Coronary artery (tissue), 2 donors: ENCODE results near the gene SLC25A15.
"Not testable (repeated sequence)": the region's sequence is repeated elsewhere in the genome, so short reads cannot be mapped to it uniquely, and the experiment has no call there.

Experiments used
- DNase-seq: peaks from one replicate; pipeline ENCODE4 v3.0.0-alpha.2; 2017; ENCODE audit warnings: low spot score
- H3K27ac ChIP-seq, 2 donors: fragments of 200-600 bp; sonication (generic); one replicate each; pipeline ENCODE4 v1.5.1; 2016 to 2019
- H3K4me3 ChIP-seq: fragments of 200-600 bp; sonication (generic); 2 replicates; pipeline ENCODE4 v1.5.1; 2016; ENCODE audit warnings: mild to moderate bottlenecking, moderate library complexity
- CTCF ChIP-seq: fragments of 200-600 bp; sonication (generic); IDR thresholded peaks from one replicate; pipeline ENCODE4 v1.5.1; 2019; ENCODE audit warnings: antibody characterized with exemption

SLC25A15 gene

GRCh38 chr13:40780822-40781401 lies 8.5 kb upstream of the SLC25A15 start:
- H3K27ac ChIP-seq, result no peak overlapping the region
- DNase-seq, result no peak
- no peak overlapping the region for H3K4me3 ChIP-seq
- no peak for TF ChIP-seq CTCF

DNA sequence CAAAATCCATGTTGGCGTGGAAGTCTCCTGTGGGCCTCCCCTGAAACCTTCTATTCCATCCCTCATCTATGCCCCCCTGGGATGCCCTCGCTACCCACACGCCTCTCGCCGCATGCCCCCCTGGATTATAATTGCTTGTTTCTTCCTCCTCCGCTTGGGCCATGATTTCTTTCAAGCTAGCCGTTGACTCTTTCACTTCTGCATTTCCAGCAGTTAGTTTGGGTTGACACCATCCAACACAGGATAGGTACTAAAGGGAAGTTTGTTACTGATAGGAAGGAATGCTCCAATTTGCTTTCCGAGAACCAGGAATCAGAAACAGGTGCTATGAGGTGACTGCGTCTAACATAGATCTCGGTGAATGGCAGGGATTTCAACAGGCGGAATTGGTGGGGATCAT lies 7.7 kb upstream of the SLC25A15 start:
- no peak for TF ChIP-seq CTCF
- Histone ChIP-seq H3K27ac (no peak overlapping the region), H3K4me3 (no peak overlapping the region)
- DNase-seq, result no peak

GRCh38 chr13:40782971-40783370 lies 6.4 kb upstream of the SLC25A15 start:
- not testable (repeated sequence) for H3K4me3 ChIP-seq, H3K27ac ChIP-seq, DNase-seq

GRCh38 chr13:40784540-40784939 lies 4.9 kb upstream of the SLC25A15 start:
- no peak for TF ChIP-seq CTCF
- no peak overlapping the region for H3K4me3 ChIP-seq
- no peak for DNase-seq
- H3K27ac ChIP-seq, result no peak overlapping the region

- no peak overlapping the region for H3K4me3 ChIP-seq
- no peak overlapping the region for H3K27ac ChIP-seq
- TF ChIP-seq CTCF, result no peak
- DNase-seq, result no peak
Observed at GRCh38 chr13:40786568-40786996, 2.8 kb upstream of the SLC25A15 start.

GRCh38 chr13:40787062-40787461 lies 2.3 kb upstream of the SLC25A15 start:
- TF ChIP-seq CTCF, result no peak
- H3K27ac ChIP-seq, result no peak overlapping the region
- no peak for DNase-seq
- no peak overlapping the region for H3K4me3 ChIP-seq

DNA sequence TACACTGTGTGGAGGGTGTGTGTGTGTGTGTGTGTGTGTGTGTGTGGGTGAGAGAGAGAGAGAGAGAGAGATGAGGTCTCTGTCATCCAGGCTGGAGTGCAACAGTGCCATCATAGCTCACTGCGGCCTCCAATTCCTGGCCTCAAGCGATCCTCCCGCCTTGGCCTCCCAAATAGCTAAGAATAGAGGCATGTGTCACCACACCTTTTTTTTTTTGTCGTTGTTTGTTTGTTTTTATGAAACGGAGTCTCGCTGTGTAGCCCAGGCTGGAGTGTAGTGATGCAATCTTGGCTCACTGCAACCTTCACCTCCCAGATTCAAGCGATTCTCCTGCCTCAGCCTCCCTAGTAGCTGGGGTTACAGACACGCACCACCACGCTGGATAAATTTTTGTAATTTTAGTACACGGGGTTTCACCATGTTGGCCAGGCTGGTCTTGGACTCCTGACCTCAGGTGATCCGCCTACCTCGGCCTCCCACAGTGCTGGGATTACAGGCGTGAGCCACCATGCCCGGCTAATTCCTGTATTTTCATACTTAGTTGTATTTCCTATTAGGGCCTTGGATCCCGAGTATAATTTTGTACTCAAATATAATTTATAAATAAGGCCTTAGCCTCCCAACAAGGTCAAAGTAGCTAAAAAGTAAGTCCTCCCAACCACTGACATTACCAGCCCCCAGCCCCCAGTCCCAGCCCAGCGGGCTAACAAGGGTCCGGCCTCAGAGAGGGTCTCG lies 704 bp upstream of the SLC25A15 start:
- DNase-seq, result not testable (repeated sequence)
- Histone ChIP-seq H3K27ac (peak overlapping the region; percentile 64 to 88), H3K4me3 (peak overlapping the region; percentile 87)

- Histone ChIP-seq H3K4me3 (peak overlapping the region; percentile 87), H3K27ac (peak overlapping the region; percentile 64 to 88)
- no peak for DNase-seq
- no peak for TF ChIP-seq CTCF
Observed at GRCh38 chr13:40790154-40790616, 774 bp downstream of the SLC25A15 start.
